HG03520 (cell line): ENCODE measurements around the gene CD109.

ENCODE experiments used
- ATAC-seq: cut with Tn5 transposase; IDR thresholded peaks from one replicate; pipeline ENCODE4 v1.9.1; 2021; ENCODE audit warnings: mild to moderate bottlenecking, moderate library complexity; ENCODE audit not compliant: unreplicated experiment

CD109 gene

DNA sequence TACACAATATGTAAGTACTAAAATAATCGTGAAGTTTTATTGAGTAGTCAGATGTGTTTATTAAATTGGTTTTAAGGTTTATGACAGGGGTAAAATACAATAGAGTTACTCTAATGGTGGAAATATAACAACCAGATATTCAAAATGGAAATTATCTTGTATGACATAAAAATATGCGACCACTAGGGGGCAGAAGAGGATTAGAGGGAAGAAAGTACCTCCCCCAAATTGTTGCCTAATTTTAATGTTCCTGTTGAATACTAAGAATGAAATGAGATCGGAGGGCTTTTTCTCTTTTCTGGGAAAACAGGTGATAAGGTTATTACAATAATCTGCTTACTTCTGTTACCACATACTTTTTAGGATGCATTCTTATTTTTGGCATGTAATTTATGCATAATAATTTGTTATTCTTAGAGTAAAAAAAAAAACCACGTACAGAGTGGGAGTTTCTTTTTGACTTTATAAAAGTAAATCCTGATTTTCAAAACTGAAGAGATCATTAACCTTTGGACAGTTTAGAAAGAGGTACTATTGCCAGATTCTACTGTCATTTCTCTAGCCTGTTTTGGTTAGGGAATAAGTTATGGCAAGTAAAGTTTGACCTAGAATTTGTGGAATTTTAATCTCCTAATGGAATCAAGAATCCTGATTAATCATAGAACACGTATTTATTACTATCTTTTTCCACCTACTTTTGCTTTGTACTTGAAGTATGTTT, 159.2 kb downstream of the CD109 start:
- ATAC-seq, result peak; percentile 74

DNA sequence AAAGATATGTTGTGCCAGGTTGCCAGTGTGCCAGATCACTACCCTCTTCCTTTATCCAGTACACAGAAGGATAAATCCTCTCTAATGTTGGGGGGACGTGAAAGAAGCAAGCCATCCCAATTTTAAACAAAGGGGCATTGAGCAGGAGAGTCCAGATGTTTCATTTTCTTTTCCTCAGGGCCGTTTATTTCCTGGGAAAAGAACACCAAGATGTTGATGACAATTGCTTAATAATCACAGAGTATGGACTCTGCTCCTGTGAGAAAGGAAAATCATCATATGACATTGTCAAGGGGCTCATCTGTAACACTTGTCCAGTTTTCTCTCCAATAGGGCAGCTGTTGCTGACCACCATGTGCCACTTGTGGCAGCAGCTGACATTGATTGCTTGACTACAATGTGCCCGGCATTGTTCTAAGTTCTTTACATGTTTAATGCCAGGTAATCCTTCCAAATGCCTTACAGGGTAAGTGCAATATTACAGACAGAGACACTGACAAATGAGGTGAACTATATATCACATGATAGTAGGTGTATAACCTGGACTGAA, 161.4 kb downstream of the CD109 start:
- ATAC-seq, result no peak

DNA sequence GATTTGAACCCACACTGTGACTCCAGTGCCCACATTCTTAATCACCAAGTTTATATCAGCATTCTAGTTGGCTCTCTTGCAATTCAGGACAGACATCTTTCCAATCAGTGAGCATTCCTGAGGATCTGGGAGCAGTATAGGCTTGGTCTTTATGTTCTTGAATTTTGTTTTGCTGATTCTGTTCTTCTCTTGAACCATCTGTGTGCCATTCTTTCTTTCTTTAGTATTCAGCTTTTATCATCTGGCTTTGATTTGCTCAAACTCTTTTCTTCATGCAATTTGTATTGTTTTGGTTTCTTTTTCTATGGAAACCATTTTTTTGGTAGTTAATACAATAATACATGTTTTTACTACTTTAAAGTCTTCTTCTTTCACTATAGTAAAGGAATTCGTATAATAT, 162.4 kb downstream of the CD109 start:
- ATAC-seq, result no peak

DNA sequence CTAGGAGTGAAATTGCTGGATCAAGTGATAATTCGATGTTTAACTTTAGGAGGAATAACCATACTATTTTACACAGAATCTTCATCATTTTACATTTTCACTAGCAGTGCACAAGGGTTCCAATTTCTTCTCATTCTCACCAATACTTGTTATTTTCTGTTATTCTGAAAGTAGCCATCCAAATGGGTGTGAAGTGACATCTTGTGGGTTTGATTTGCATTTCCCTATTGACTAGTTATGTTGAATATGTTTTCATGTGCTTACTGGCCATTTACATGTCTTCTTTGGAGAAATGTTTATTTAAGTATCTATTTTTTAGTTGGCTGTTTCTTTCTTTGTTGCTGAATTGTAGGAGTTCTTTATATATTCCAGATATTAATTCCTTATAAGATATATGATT, 164.3 kb downstream of the CD109 start:
- ATAC-seq, result no peak

DNA sequence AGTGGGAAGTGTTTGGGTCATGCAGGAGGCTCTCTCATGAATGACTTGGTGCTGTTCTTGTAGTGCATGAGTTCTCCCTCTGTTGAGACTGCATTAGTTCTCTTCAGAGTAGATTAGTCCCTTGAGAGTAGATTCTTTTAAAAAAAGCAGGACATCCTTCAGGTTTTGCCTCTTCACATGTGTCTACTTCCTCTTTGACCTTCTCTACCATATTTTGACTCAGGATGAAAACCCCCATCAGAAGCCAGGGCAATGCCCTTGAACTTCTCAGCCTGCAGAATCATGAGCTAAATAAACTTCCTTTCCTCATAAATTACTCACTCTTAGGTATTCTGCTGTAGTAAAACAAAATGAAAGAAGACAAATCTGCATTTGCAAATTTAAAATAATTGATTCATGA, 170.3 kb downstream of the CD109 start:
- ATAC-seq, result no peak

DNA sequence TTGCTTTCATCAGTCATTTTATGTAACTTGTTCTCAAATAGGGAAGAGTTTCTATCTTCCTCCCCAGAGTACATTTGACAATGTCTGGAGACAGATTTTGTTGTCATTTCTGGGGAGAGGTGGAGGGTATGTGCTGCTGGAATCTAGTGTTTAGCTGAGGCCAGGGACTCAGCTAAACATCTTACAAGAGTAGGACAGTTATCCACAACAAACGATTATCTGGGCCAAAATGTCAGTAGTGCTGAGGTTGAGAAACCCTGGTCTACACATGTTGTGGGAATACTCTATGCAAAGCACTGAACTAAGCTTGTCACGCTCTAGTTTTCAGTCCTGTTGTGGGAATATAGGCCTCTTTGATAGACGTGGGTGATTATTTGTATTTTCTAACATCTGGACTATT, 171.4 kb downstream of the CD109 start:
- ATAC-seq, result no peak

DNA sequence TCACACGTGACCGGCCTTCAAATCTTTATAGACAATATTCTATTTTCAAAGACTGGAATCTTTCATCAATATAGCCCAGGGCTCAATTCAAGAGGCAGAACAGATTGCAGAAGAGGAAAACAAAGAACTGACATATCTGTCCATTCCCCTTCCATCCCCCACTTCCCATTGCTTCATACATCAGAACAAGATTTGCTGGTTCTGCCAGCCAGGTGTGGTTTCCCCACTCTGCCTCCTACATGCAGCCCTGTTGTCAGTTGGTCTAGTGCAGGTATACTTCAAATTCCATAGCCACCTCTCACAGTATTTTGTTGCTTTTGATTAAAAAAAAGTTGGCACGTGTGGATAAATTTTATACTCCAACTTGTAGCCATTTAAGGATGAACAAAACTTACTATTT, 174.9 kb downstream of the CD109 start:
- ATAC-seq, result no peak

DNA sequence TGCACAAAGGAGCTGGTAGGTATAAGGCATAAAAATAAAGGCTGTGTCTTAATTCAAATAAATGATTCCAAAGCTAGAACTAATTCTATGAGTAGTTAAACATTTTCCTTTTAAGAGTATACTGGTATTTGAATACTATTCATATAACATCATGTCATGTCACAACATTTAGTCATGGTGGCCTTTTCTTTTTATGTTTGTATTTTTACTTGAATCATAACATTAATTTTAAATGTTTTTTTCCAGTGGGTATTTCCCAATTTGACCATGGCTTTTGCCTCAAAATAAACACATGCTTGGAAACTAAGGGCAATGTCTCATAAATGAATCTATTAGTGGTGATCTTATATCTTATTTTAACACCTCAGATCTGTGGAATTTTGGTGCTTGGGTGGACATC, 177.1 kb downstream of the CD109 start:
- no peak for ATAC-seq
